ENCODE results near the gene MYCT1.
"Not testable (repeated sequence)": the region's sequence is repeated elsewhere in the genome, so short reads cannot be mapped to it uniquely, and the experiment has no call there.

MYCT1 gene

DNA sequence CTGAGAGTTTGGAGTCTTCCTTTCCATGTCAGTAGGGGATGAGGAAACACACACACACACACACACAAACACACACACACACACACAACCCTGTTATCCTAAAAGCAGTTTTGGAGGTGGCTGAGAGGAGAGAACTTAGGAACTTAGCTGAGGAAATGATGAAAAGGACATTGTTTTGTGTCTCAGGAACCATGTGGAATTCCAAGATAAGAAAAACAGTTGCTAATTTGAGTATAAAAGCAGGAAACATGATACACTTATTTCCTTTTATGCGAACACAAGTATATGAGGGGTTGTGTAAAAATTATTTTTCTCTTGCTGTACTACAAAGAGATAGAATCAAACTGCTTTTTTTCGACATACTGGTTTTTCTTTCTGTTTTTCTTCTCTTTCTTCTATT is at the start of gene MYCT1:
MYCT1 (plus strand) TSS at position 264 of the 400 bp plus-strand sequence; CDS start at position 270, 6 bp downstream.
- no peak for DNase-seq

DNA sequence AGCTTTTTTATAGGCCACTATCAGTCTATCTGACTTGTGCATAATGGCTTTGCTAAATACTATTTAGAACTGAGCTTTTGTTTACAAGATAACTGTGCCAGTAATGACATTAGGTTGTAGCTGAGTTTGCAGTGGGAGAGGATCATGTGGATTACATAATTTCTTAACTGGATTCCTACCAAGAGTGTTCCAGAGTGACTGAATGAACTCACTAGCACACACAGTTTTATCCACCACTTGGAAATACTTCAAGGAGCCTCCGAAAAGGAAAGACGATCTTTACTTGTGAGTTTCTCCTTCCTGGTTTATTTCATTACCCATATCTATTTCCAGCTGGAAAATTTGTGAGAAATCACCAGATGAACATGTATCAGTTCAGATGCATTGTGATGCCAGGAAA is 49.6 kb upstream of the MYCT1 start:
- DNase-seq: no peak

DNA sequence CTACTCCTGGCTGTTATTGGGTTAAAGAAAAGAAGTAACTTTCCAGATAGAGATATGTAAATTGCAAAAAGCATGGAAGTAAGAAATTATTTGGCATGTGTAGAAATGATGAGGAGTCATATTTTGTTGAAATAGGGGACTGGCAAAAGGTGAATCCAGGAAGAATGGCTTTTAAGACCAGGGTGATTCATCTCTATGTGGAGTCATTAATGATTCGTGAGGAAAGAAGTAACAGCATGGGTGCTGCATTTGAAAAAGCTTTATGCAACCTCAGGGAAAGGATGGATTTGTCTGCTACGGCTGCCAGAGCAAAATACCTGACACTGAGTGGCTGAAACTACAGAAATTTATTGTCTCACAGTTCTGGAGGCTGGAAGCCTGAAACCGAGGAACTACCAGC is 45.7 kb upstream of the MYCT1 start:
- DNase-seq: no peak

DNA sequence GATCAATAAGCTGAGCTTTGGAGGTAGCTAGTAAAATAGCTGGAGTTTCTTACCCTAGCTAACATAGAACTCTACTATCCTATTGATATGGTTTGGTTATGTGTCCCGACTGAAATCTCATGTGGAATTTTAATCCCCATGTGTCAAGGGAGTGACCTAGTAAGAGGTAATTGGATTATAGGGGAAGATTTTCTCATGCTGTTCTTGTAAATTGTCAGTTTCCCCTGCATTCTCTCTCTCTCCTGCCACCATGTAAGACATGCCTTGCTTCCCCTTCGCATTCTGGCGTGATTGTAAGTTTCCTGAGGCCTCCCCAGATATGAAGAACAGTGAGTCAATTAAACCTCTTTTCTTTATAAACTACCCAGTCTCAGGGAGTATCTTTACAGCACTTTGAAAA is 35.9 kb upstream of the MYCT1 start:
- no peak for DNase-seq

- no peak for DNase-seq
Observed at GRCh38 chr6:152669895-152670294, 27.8 kb upstream of the MYCT1 start.

- DNase-seq: no peak
Observed at GRCh38 chr6:152671171-152671570, 26.5 kb upstream of the MYCT1 start.

DNA sequence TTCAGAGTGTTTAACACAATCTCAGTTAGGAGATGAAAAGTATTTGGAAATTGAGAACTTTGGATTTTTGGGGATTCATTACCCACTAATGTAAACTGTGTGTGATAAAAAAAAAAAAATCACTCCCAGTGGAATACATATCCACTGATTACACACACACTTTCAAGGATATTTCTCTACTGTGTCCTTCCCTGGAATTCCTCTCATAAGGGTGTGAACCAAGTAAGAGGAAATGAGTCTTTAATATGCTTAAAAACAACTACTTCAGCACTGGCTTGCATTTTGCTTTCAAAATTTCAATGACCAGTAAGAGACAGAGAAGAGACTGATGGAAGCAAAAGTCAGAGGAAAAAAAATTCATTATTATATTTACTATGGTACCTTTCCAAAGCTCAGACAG is 24.5 kb upstream of the MYCT1 start:
- no peak for DNase-seq

- no peak for DNase-seq
Observed at GRCh38 chr6:152680151-152680550, 17.5 kb upstream of the MYCT1 start.

GRCh38 chr6:152680879-152681517 is 16.7 kb upstream of the MYCT1 start:
- no peak for DNase-seq

GRCh38 chr6:152682141-152682540 is 15.6 kb upstream of the MYCT1 start:
- no peak for DNase-seq

DNA sequence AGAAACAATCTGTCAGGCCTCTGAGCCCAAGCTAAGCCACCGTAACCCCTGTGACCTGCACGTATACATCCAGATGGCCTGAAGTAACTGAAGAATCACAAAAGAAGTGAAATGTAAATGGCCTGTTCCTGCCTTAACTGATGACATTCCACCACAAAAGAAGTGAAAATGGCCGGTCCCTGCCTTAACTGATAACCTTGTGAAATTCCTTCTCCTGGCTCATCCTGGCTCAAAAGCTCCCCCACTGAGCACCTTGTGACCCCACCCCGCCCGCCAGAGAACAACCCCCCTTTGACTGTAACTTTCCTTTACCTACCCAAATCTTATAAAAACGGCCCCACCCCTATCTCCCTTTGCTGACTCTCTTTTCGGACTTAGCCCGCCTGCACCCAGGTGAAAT is 14.8 kb upstream of the MYCT1 start:
- DNase-seq: not testable (repeated sequence)

DNA sequence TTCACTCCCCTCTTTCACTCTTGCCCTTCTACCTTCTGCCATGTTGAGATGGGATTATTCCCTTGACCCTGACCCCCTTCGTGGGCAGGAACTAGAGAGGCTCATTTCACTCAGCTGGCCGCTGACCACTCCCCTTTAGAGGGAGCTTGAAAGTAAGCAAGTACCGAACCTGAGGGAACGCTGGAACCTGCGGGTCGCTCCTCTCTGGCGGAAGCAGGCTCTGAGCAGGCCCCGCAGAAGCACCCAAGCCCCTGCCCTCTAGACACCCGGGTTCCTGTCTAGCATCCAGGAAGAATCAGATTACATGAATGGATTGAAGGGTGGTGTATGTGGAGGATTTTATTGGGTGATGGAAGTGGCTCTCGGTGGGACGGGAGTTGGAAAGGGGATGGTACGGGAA is 11.9 kb upstream of the MYCT1 start:
- no peak for DNase-seq

DNA sequence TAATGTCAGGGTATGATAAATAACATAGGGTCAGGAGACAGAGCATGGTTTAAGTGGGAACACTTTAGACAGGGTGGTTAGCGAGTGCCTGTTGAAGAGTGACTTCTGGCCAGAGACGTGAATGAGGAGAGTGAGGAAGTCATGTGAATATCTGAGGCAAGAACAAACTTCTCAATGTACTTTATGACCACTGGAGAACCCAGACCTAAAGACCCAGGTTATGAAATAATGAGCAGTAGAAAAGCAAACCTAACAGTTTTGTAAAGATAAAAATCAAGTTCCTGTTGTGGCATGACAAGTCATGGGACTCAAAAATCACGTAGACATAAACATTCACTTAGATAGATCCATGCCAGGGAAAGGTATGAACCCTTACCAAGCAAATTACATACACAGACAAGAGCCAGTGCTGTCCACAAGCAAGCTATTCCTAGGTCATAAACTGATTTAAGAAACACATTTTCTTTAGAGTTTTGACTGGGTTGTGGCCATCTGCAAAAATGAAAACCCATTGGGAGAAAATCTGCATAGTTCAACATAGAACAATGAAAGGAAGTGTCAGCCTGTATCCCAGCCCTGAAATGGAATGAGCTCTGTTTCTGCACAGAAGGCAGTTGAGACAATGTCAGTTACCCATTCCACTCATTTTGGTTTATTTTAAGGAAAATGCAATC is 2.2 kb upstream of the MYCT1 start:
- no peak for DNase-seq

- no peak for DNase-seq
Observed at GRCh38 chr6:152696522-152696921, 1.2 kb upstream of the MYCT1 start.

GRCh38 chr6:152698692-152699091 is 995 bp downstream of the MYCT1 start:
- DNase-seq: no peak

GRCh38 chr6:152700427-152700826 is 2.7 kb downstream of the MYCT1 start:
- no peak for DNase-seq

GRCh38 chr6:152701081-152701862 is 3.6 kb downstream of the MYCT1 start:
- DNase-seq: no peak

GRCh38 chr6:152701863-152702401 is 4.2 kb downstream of the MYCT1 start:
- DNase-seq: no peak

GRCh38 chr6:152703750-152704149 is 6.1 kb downstream of the MYCT1 start:
- not testable (repeated sequence) for DNase-seq

DNA sequence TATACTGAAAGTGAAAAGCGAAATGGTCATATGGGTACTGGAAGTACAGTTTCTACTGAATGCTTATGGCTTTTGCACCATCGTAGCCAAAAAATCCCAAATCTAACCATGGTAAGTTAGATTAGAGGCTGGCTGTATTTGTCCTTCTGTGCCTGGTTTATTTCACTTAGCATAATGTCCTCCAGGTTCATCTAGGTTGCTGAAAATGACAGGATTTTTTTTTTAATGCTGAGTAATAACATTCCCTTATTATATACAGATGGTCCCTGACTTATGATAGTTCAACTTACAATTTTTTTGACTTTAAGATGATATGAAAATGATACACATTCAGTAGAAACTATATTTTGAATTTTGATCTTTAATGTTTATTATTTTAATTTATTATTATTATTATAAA is 7.6 kb downstream of the MYCT1 start:
- no peak for DNase-seq

DNA sequence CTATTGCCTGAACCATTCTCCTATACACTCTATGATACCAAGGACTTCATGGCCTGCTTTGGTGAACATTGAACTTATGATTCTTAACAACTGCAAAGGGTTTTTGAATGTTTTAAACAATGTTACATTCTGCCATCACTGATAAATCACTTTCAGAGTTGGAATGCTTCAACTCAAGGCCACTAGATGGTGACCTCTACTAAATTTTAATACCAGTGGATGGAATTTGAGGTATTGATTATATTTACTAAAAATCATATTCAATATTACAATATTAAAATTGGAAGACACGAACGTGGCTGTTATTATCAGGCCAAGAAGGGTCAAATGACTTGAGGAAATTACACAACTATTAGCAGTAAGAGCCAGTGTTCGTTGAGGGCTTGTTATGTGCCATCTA is 18.6 kb downstream of the MYCT1 start:
- DNase-seq: no peak

GRCh38 chr6:152720974-152721373 is 23.3 kb downstream of the MYCT1 start:
- DNase-seq: no peak

DNA sequence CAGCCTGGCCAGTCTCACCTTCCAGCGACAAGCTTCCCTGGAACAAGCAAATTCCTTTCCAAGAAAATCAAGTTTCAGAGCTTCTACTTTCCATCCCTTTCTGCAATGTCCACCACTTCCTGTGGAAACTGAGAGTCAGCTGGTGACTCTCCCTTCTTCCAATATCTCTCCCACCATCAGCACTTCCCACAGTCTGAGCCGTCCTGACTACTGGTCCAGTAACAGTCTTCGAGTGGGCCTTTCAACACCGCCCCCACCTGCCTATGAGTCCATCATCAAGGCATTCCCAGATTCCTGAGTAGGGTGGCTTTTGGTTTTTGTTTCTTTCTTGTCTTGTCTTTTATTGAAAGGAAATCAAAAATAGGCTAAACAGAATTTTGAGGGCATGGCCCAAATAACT is 24.3 kb downstream of the MYCT1 start:
- DNase-seq: no peak

GRCh38 chr6:152723398-152723797 is 25.7 kb downstream of the MYCT1 start:
- DNase-seq: no peak

Data from femur (tissue), 1 donor.